T-helper 2 cell (primary cell): Measurements from ENCODE around the gene PITHD1.
"Not testable (repeated sequence)": the region's sequence is repeated elsewhere in the genome, so short reads cannot be mapped to it uniquely, and the experiment has no call there.

Source experiments
- DNase-seq, 5 experiments: peaks; one replicate each; pipeline versions ENCODE4 v3.0.0 to v3.0.0-alpha.2; 2012 to 2022

The PITHD1 gene

GRCh38 chr1:23774174-23774880 lies 3.9 kb upstream of the PITHD1 start:
- DNase-seq = no peak

- no peak for DNase-seq
These were observed 2.0 kb upstream of the PITHD1 start for GRCh38 chr1:23776217-23776616.

GRCh38 chr1:23779826-23780371 lies 1.7 kb downstream of the PITHD1 start:
- no peak for DNase-seq

GRCh38 chr1:23783141-23783540 lies 4.9 kb downstream of the PITHD1 start:
- DNase-seq = not testable (repeated sequence)

GRCh38 chr1:23784846-23785245 lies 6.6 kb downstream of the PITHD1 start:
- DNase-seq = no peak

- DNase-seq = no peak
These were observed 9.5 kb downstream of the PITHD1 start for GRCh38 chr1:23787701-23788100.

- no peak for DNase-seq
These were observed 10.5 kb downstream of the PITHD1 start for GRCh38 chr1:23788695-23789094.

- DNase-seq = peak; percentile 71 to 91 (median 80)
These were observed 12.7 kb downstream of the PITHD1 start, which contains the start of gene LYPLA2 for GRCh38 chr1:23790696-23791515. TSS of gene LYPLA2 (plus strand) at chr1:23791145. CDS start at chr1:23792683, 1,538 bp downstream.

- peak in 1 of 5 experiments; percentile 38 for DNase-seq
These were observed 13.4 kb downstream of the PITHD1 start for GRCh38 chr1:23791516-23792047.

- DNase-seq = no peak
These were observed 14.1 kb downstream of the PITHD1 start for GRCh38 chr1:23792151-23792945.

GRCh38 chr1:23793018-23793781 lies 15.0 kb downstream of the PITHD1 start:
- peak in 3 of 5 experiments; percentile 29 to 43 (median 36) for DNase-seq

- no peak for DNase-seq
These were observed 15.9 kb downstream of the PITHD1 start for GRCh38 chr1:23793861-23794731.

- not testable (repeated sequence) for DNase-seq
These were observed 16.5 kb downstream of the PITHD1 start for GRCh38 chr1:23794732-23795182.

- no peak for DNase-seq
These were observed 17.7 kb downstream of the PITHD1 start for GRCh38 chr1:23795676-23796465.

GRCh38 chr1:23796466-23797271 lies 18.5 kb downstream of the PITHD1 start:
- no peak for DNase-seq

- no peak for DNase-seq
These were observed 19.5 kb downstream of the PITHD1 start for GRCh38 chr1:23797478-23798448.

- DNase-seq = peak in 1 of 5 experiments; percentile 19
These were observed 20.5 kb downstream of the PITHD1 start for GRCh38 chr1:23798662-23799142.
